HepG2 (cell line): ENCODE measurements around the gene CFAP97. TPM values are rescaled to one million over a fixed set of nuclear protein-coding genes. Genes with fewer than 3 reads are reported as not detected.

ENCODE experiments used
- AHDC1 ChIP-seq: sonication (generic); formaldehyde crosslinking; IDR thresholded peaks from 2 replicates; pipeline ENCODE4 v1.5.1; 2020; ENCODE audit warnings: mild to moderate bottlenecking, missing genetic modification reagents, borderline replicate concordance
- CEBPB ChIP-seq: IDR thresholded peaks from 2 replicates; pipeline ENCODE4 v1.6.1; 2011; ENCODE audit warnings: low read depth, low read length, improper control_type of control experiment, borderline replicate concordance
- FOXK2 ChIP-seq: fragments of 450-650 bp; IDR thresholded peaks from 2 replicates; pipeline ENCODE4 v1.6.1; 2016
- HHEX ChIP-seq: IDR thresholded peaks from 2 replicates; pipeline ENCODE4 v1.6.1; 2016; ENCODE audit warnings: control low read depth
- HOXA5 ChIP-seq: sonication (generic); formaldehyde crosslinking; IDR thresholded peaks from 2 replicates; pipeline ENCODE4 v1.4.0; 2020; ENCODE audit warnings: missing genetic modification reagents
- TARDBP ChIP-seq: sonication (generic); formaldehyde crosslinking; IDR thresholded peaks from 2 replicates; pipeline ENCODE4 v1.8.0; 2022; ENCODE audit warnings: mild to moderate bottlenecking, missing genetic modification reagents
- ZBTB14 ChIP-seq: sonication (generic); formaldehyde crosslinking; IDR thresholded peaks from 2 replicates; pipeline ENCODE4 v1.4.0; 2020; ENCODE audit warnings: missing genetic modification reagents
- ZBTB20 ChIP-seq: sonication (generic); formaldehyde crosslinking; IDR thresholded peaks from 2 replicates; pipeline ENCODE4 v1.8.1; 2023; ENCODE audit warnings: missing genetic modification reagents, low read depth, mild to moderate bottlenecking, borderline replicate concordance
- ZBTB4 ChIP-seq: sonication (generic); formaldehyde crosslinking; IDR thresholded peaks from 2 replicates; pipeline ENCODE4 v1.4.0; 2020; ENCODE audit warnings: missing genetic modification reagents, mild to moderate bottlenecking, borderline replicate concordance
- ZFP37 ChIP-seq: sonication (generic); formaldehyde crosslinking; IDR thresholded peaks from 2 replicates; pipeline ENCODE4 v1.4.0; 2020; ENCODE audit warnings: missing genetic modification reagents, borderline replicate concordance
- ZNF10 ChIP-seq: sonication (generic); formaldehyde crosslinking; IDR thresholded peaks from 2 replicates; pipeline ENCODE4 v1.4.0; 2020; ENCODE audit warnings: mild to moderate bottlenecking, low read depth, missing genetic modification reagents, borderline replicate concordance
- ZNF275 ChIP-seq: sonication (generic); formaldehyde crosslinking; IDR thresholded peaks from 2 replicates; pipeline ENCODE4 v1.8.0; 2022; ENCODE audit warnings: missing genetic modification reagents, mild to moderate bottlenecking, inconsistent platforms, borderline replicate concordance
- ZNF296 ChIP-seq: sonication (generic); formaldehyde crosslinking; conservative IDR thresholded peaks from 2 replicates; pipeline ENCODE4 v1.5.0; 2020; ENCODE audit warnings: mild to moderate bottlenecking, missing genetic modification reagents
- ZNF580 ChIP-seq: IDR thresholded peaks from 2 replicates; pipeline ENCODE4 v1.6.1; 2016; ENCODE audit warnings: low read depth, borderline replicate concordance
- ZNF792 ChIP-seq: IDR thresholded peaks from 2 replicates; pipeline ENCODE4 v1.6.1; 2016
- polyA plus RNA-seq, 8 experiments: library from polyadenylated mRNA; depleted of rRNA in 3 of 8; stranded (reverse) in 7 of 8; unstranded in 1 of 8; fragments of >200 nt; fragmentation: Illumina TruSeq in 4 of 8; extraction: Trizol in 4 of 8; gene quantifications; 2 replicates each; pipeline versions ENCODE4 v1.2.1 to v1.2.3, GENCODE V29; 2011 to 2016; ENCODE audit warnings: low read depth in 4 of 8, missing spikeins in 1 of 8, mixed read lengths in 1 of 8; ENCODE audit not compliant: insufficient read depth in 1 of 8
- total RNA-seq, 5 experiments: library from RNA; depleted of rRNA; stranded (reverse); fragments of >200 nt; fragmentation: Illumina TruSeq; extraction: Trizol; gene quantifications; 2 replicates each; pipeline ENCODE4 v1.2.3, GENCODE V29; 2016; ENCODE audit warnings: low read depth in 1 of 5

The CFAP97 gene
- total and polyA plus RNA-seq, 2 of the 13 experiments (the other 11 are each of a cell fraction or from before 2014, with no cell fraction given): 32.1 to 44.4 TPM

- 0 out of 2 replicates have a peak, but pooled peaks have one; percentile 39 for TF ChIP-seq AHDC1 (CRISPR knock-in tag)
- TF ChIP-seq ZBTB20: peak; percentile 80; the same call in 1 of the 2 replicates
- TF ChIP-seq FOXK2: 0 out of 2 replicates have a peak, but pooled peaks have one; percentile 45
- peak; percentile 59; the same call in 1 of the 2 replicates for TF ChIP-seq CEBPB
- peak; percentile 67 for TF ChIP-seq ZNF792 (CRISPR knock-in tag)
- TF ChIP-seq ZBTB4 (CRISPR knock-in tag): no peak; the same call in 1 of the 2 replicates
- TF ChIP-seq HOXA5 (CRISPR knock-in tag): peak; percentile 71; the same call in 1 of the 2 replicates
- no peak for TF ChIP-seq ZNF296 (CRISPR knock-in tag)
- TF ChIP-seq ZFP37 (CRISPR knock-in tag): 0 out of 2 replicates have a peak, but pooled peaks have one; percentile 41
- 0 out of 2 replicates have a peak, but pooled peaks have one; percentile 26 for TF ChIP-seq ZNF275 (CRISPR knock-in tag)
- TF ChIP-seq ZNF580 (CRISPR knock-in tag): peak; percentile 45; the same call in 1 of the 2 replicates
- TF ChIP-seq ZBTB14 (CRISPR knock-in tag): 0 out of 2 replicates have a peak, but pooled peaks have one; percentile 20
- peak; percentile 85; the same call in 1 of the 2 replicates for TF ChIP-seq TARDBP (CRISPR knock-in tag)
- TF ChIP-seq ZNF10: no peak
- peak; percentile 41; the same call in 1 of the 2 replicates for TF ChIP-seq HHEX (CRISPR knock-in tag)
These were observed 1.5 kb downstream of the CFAP97 start (continued) for GRCh38 chr4:185201977-185202962.
